Lung (tissue), 12 donors: Measurements from ENCODE around the gene COX10. TPM values are rescaled to one million over a fixed set of nuclear protein-coding genes. Genes with fewer than 3 reads are reported as not detected.

ENCODE experiments used
- ATAC-seq: fragments of 200-7000 bp; cut with Tn5 transposase; one replicate; pipeline ENCODE4 v1.9.1; 2020; ENCODE audit warnings: moderate number of reproducible peaks; ENCODE audit not compliant: insufficient read depth, low FRiP score
- DNase-seq, 3 donors: peaks; one replicate each; pipeline ENCODE4 v3.0.0-alpha.2; 2013 to 2017
- H3K27ac ChIP-seq, 2 donors: one replicate each; pipeline ENCODE4 v1.5.1; 2013; ENCODE audit warnings: mild to moderate bottlenecking in 2 of 2, moderate library complexity in 2 of 2, control low read depth in 1 of 2, inconsistent platforms in 1 of 2, low read depth in 1 of 2, low read length in 1 of 2
- H3K27me3 ChIP-seq, 3 donors: one replicate each; pipeline ENCODE4 v1.5.1; 2013; ENCODE audit warnings: low read length in 2 of 3; ENCODE audit not compliant: control insufficient read depth in 3 of 3, insufficient read depth in 3 of 3
- H3K36me3 ChIP-seq, 4 donors: one replicate each; pipeline ENCODE4 v1.5.1; 2013; ENCODE audit warnings: low read length in 4 of 4, mild to moderate bottlenecking in 1 of 4, moderate library complexity in 1 of 4; ENCODE audit not compliant: control insufficient read depth in 4 of 4, insufficient read depth in 4 of 4
- H3K4me1 ChIP-seq, 5 donors: one replicate each; pipeline ENCODE4 v1.5.1; 2013; ENCODE audit warnings: low read length in 5 of 5, mild to moderate bottlenecking in 2 of 5, moderate library complexity in 1 of 5; ENCODE audit not compliant: control insufficient read depth in 5 of 5, insufficient read depth in 5 of 5
- H3K4me3 ChIP-seq: one replicate; pipeline ENCODE4 v1.5.1; 2013; ENCODE audit warnings: mild to moderate bottlenecking, control low read depth, moderate library complexity
- H3K9ac ChIP-seq, 2 donors: one replicate each; pipeline ENCODE4 v1.5.1; 2013; ENCODE audit warnings: low read length in 2 of 2, control low read depth in 1 of 2; ENCODE audit not compliant: insufficient read depth in 1 of 2
- H3K9me3 ChIP-seq, 4 donors: one replicate each; pipeline ENCODE4 v1.5.1; 2013; ENCODE audit warnings: low read length in 3 of 4, mild to moderate bottlenecking in 1 of 4, moderate library complexity in 1 of 4; ENCODE audit not compliant: control insufficient read depth in 4 of 4, insufficient read depth in 3 of 4
- CTCF ChIP-seq: IDR thresholded peaks from 2 replicates; pipeline ENCODE4 v1.5.1; 2012; ENCODE audit warnings: mild to moderate bottlenecking; ENCODE audit errors: control extremely low read depth, extremely low read depth
- WGBS, 2 donors: extraction: QIAGEN DNeasy Blood & Tissue Kit; methylation state at CpG; one replicate each; pipeline ENCODE4 v1.1.7; 2013; 5-methylcytosine and 5-hydroxymethylcytosine counted together
- polyA plus RNA-seq, 2 donors: library from polyadenylated mRNA; stranded (reverse); fragments of 200-250 nt; gene quantifications; one replicate each; pipeline ENCODE4 v1.2.1, GENCODE V29; 2013
- total RNA-seq, 2 donors: library from RNA; depleted of rRNA in 1 of 2; stranded (reverse); fragments of >200 nt in 1 of 2; gene quantifications; one replicate each; pipeline ENCODE4 v1.2.1, GENCODE V29; 2014 to 2021
- donor health status: control.
- donor health status: control.
- donor health status: Bipolar disorder and iron deficiency.
- donor health status: healthy.
- donor health status: DM: yes; HTN: yes; CAD: no.

The COX10 gene
- total and polyA plus RNA-seq, 4 donors: 6.4 to 17.9 (median 12.4) TPM

GRCh38 chr17:14135906-14136590, 66.7 kb downstream of the COX10 start:
- no peak overlapping the region for H3K9ac ChIP-seq
- no peak for TF ChIP-seq CTCF
- no peaks in the 10 kb centered on the region for H3K36me3 ChIP-seq
- peaks cover 0 to 2% (median 0%) of the 10 kb centered on the region in 5 donors for H3K4me1 ChIP-seq
- H3K27ac ChIP-seq: no peak overlapping the region
- WGBS, 2 donors: 83 to 88% methylated on average over 4 of the region's 4 CpGs
- ATAC-seq (no peak), DNase-seq (no peak)
- no peaks in the 10 kb centered on the region for H3K9me3 ChIP-seq
- no peak overlapping the region for H3K4me3 ChIP-seq
- H3K27me3 ChIP-seq: no peaks in the 10 kb centered on the region

DNA sequence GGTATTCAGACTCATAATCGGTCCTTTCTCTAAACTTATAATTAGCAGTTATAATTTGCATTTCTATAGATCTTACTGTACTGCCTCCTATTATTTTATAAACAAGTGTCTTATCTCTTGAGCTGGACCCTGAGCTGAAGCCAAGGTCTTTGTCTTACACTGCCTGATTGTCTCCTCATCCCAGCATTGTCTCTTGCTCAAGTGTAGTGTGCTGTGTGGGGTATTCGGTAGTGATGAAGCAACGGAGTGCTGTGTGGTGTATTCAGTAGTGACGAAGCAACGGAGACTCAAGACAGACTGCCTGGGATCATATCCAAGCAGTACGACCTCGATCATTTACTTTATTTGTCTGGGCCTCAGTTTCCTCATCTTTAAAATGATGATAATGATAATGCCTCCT, 69.3 kb downstream of the COX10 start:
- H3K27me3 ChIP-seq: no peaks in the 10 kb centered on the region
- WGBS, 2 donors: 82 to 87% methylated on average over 7 of the region's 7 CpGs
- H3K4me1 ChIP-seq: peaks cover 0 to 3% (median 0%) of the 10 kb centered on the region in 5 donors
- no peak for DNase-seq
- H3K9me3 ChIP-seq: no peaks in the 10 kb centered on the region
- H3K4me3 ChIP-seq: no peak overlapping the region
- H3K27ac ChIP-seq: no peak overlapping the region
- no peak overlapping the region for H3K9ac ChIP-seq
- TF ChIP-seq CTCF: no peak
- ATAC-seq: no peak
- H3K36me3 ChIP-seq: no peaks in the 10 kb centered on the region

- Histone ChIP-seq H3K9me3 (no peaks in the 10 kb centered on the region), H3K4me1 (peaks cover 0 to 5% (median 3%) of the 10 kb centered on the region in 5 donors), H3K36me3 (no peaks in the 10 kb centered on the region), H3K9ac (no peak overlapping the region), H3K27me3 (no peaks in the 10 kb centered on the region), H3K4me3 (no peak overlapping the region), H3K27ac (no peak overlapping the region)
- ATAC-seq (no peak), DNase-seq (peak in 1 of 3 donors; percentile 23)
- no peak for TF ChIP-seq CTCF
- WGBS, 2 donors: 75 to 77% methylated on average over 3 of the region's 3 CpGs
Observed at GRCh38 chr17:14143688-14144087, 74.4 kb downstream of the COX10 start.

- no peak overlapping the region for H3K9ac ChIP-seq
- 75 to 84% methylated on average over 4 of the region's 4 CpGs for WGBS, 2 donors
- H3K4me1 ChIP-seq: peaks cover 0 to 5% (median 3%) of the 10 kb centered on the region in 5 donors
- H3K27me3 ChIP-seq: no peaks in the 10 kb centered on the region
- TF ChIP-seq CTCF: no peak
- no peak overlapping the region for H3K4me3 ChIP-seq
- DNase-seq (peak in 2 of 3 donors; percentile 40 to 49), ATAC-seq (no peak)
- H3K36me3 ChIP-seq: no peaks in the 10 kb centered on the region
- no peaks in the 10 kb centered on the region for H3K9me3 ChIP-seq
- no peak overlapping the region for H3K27ac ChIP-seq
Observed at GRCh38 chr17:14144508-14144907, 75.2 kb downstream of the COX10 start.
